Fibroblast of the aortic adventitia (primary cell): ENCODE measurements around the gene TMEM178A. TPM values are rescaled to one million over a fixed set of nuclear protein-coding genes. Genes with fewer than 3 reads are reported as not detected.

Experiments
- DNase-seq: peaks from one replicate; pipeline ENCODE4 v3.0.0-alpha.2; 2010; ENCODE audit warnings: low read depth
- H3K4me3 ChIP-seq: 2 replicates; pipeline ENCODE4 v1.5.1; 2011; ENCODE audit warnings: low read depth, mild to moderate bottlenecking, control low read depth, low read length, moderate library complexity
- CTCF ChIP-seq: IDR thresholded peaks from 2 replicates; pipeline ENCODE4 v1.5.1; 2011; ENCODE audit warnings: mild to moderate bottlenecking, low read length, control low read depth, inconsistent platforms; ENCODE audit not compliant: insufficient read depth
- total RNA-seq: library from RNA; depleted of rRNA; stranded (reverse); fragments of >200 nt; gene quantifications from 2 replicates; pipeline ENCODE4 v1.2.3, GENCODE V29; 2012; ENCODE audit warnings: low replicate concordance

Gene TMEM178A
- total RNA-seq, 1 donor: 0.36 TPM

- DNase-seq: no peak
- no peak for TF ChIP-seq CTCF
- H3K4me3 ChIP-seq: no peak overlapping the region
Measured at GRCh38 chr2:39664888-39665591, 677 bp upstream of the TMEM178A start.

- TF ChIP-seq CTCF: no peak
- no peak for DNase-seq
- peak overlapping the region; percentile 54 for H3K4me3 ChIP-seq
Measured at GRCh38 chr2:39666491-39667101, 879 bp downstream of the TMEM178A start.

GRCh38 chr2:39667104-39667885, 1.6 kb downstream of the TMEM178A start:
- TF ChIP-seq CTCF: no peak
- no peak for DNase-seq
- H3K4me3 ChIP-seq: no peak overlapping the region

GRCh38 chr2:39667886-39668276, 2.2 kb downstream of the TMEM178A start:
- no peak for TF ChIP-seq CTCF
- no peak for DNase-seq
- H3K4me3 ChIP-seq: no peak overlapping the region

GRCh38 chr2:39668576-39669080, 2.9 kb downstream of the TMEM178A start:
- TF ChIP-seq CTCF: no peak
- no peak for DNase-seq
- H3K4me3 ChIP-seq: no peak overlapping the region

GRCh38 chr2:39671604-39672003, 5.9 kb downstream of the TMEM178A start:
- TF ChIP-seq CTCF: no peak
- no peak overlapping the region for H3K4me3 ChIP-seq
- no peak for DNase-seq
